BLaER1 treated with 17β-estradiol and CSF1 and Interleukin-3, amounts not matched to agents 10 nM and 100 nM (cell line): ENCODE data around the gene SLC32A1.

Experiments used
- H3K27ac ChIP-seq, 11 experiments: shearing (Covaris generic); formaldehyde crosslinking; 2 replicates each; pipeline ENCODE4 v1.8.1; 2022
- H3K27me3 ChIP-seq, 11 experiments: shearing (Covaris generic); formaldehyde crosslinking; 2 replicates each; pipeline ENCODE4 v1.8.1; 2022
- H3K36me3 ChIP-seq, 11 experiments: shearing (Covaris generic); formaldehyde crosslinking; 2 replicates each; pipeline ENCODE4 v1.8.1; 2022
- H3K4me1 ChIP-seq, 10 experiments: shearing (Covaris generic); formaldehyde crosslinking; 2 replicates each; pipeline ENCODE4 v1.8.1; 2022
- H3K4me2 ChIP-seq, 11 experiments: shearing (Covaris generic); formaldehyde crosslinking; 2 replicates each; pipeline ENCODE4 v1.8.1; 2022
- H3K4me3 ChIP-seq, 10 experiments: shearing (Covaris generic); formaldehyde crosslinking; 2 replicates each; pipeline ENCODE4 v1.8.1; 2022
- H3K9ac ChIP-seq, 11 experiments: shearing (Covaris generic); formaldehyde crosslinking; 2 replicates each; pipeline ENCODE4 v1.8.1; 2022
- H3K9me3 ChIP-seq, 11 experiments: shearing (Covaris generic); formaldehyde crosslinking; replicated peaks in 1 of 11; 2 replicates each; pipeline ENCODE4 v1.8.1; 2022
- H4K20me1 ChIP-seq, 11 experiments: shearing (Covaris generic); formaldehyde crosslinking; 2 replicates each; pipeline ENCODE4 v1.8.1; 2022
- Cebpa-rat ChIP-seq, 11 experiments: shearing (Covaris generic); IDR thresholded peaks; 2 replicates each; pipeline ENCODE4 v1.8.1; 2022

The SLC32A1 gene

GRCh38 chr20:38752029-38752428 is 27.7 kb downstream of the SLC32A1 start:
- Histone ChIP-seq H3K9me3 (no peaks in the 10 kb centered on the region), H3K36me3 (peaks cover 29 to 62% (median 53%) of the 10 kb centered on the region in 11 experiments), H3K4me2 (no peak overlapping the region), H3K27me3 (no peaks in the 10 kb centered on the region), H3K4me1 (peaks cover 32 to 47% (median 38%) of the 10 kb centered on the region in 10 experiments), H3K4me3 (no peak overlapping the region), H4K20me1 (peaks cover 0 to 30% (median 8%) of the 10 kb centered on the region in 11 experiments; a peak in 10 of 22 replicates), H3K27ac (no peak overlapping the region), H3K9ac (no peak overlapping the region)
- TF ChIP-seq Cebpa-rat (IDR thresholded peaks at IDR 0.05): no peak

- Histone ChIP-seq H3K27me3 (no peaks in the 10 kb centered on the region), H3K9ac (peak overlapping the region in 10 of 11 experiments; percentile 4 to 57 (median 29); a peak in 9 of 22 replicates), H3K27ac (peak overlapping the region in 8 of 11 experiments; percentile 13 to 68 (median 48); a peak in 12 of 22 replicates), H3K4me1 (peaks cover 16 to 30% (median 21%) of the 10 kb centered on the region in 10 experiments), H3K4me2 (peak overlapping the region; percentile 36 to 75 (median 59); a peak in 20 of 22 replicates), H3K36me3 (peaks cover 58 to 91% (median 82%) of the 10 kb centered on the region in 11 experiments), H3K9me3 (no peaks in the 10 kb centered on the region), H3K4me3 (no peak overlapping the region), H4K20me1 (peaks cover 0 to 21% (median 8%) of the 10 kb centered on the region in 11 experiments; a peak in 10 of 22 replicates)
- no peak for TF ChIP-seq Cebpa-rat (IDR thresholded peaks at IDR 0.05)
These were observed 30.6 kb downstream of the SLC32A1 start for GRCh38 chr20:38754924-38755323.

DNA sequence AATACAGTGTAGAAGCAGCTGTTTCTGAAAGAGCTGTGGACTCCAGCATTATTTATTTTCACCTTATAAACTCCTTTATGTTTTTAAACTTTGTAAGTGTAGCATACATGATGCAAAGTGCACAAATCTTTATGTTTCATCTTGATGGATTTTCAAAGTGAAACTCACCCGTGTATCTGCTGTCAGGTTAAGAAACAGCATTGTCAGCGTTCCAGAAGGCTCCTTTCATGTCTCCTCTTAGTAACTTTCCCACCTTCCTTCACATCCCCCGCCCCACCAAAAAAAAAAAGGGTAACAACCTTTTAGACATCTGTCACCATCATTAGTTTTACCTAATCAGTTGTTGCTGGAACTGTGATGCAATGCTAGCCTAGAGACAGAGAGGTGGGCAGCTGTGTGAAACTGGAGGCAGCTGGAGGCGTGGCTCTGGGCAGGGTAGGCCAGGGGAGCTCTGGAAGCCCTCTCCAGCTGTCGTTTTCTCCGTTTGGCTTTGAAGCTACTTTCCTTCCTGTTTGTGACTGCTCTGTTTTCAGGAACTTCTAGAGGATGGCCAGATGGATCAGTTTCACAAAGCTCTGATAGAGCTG is 31.1 kb downstream of the SLC32A1 start:
- Histone ChIP-seq H3K4me3 (no peak overlapping the region), H3K4me1 (peaks cover 13 to 26% (median 18%) of the 10 kb centered on the region in 10 experiments), H3K4me2 (peak overlapping the region; percentile 36 to 75 (median 59)), H3K9me3 (no peaks in the 10 kb centered on the region), H3K27ac (peak overlapping the region in 8 of 11 experiments; percentile 37 to 70 (median 53); a peak in 16 of 22 replicates), H3K27me3 (no peaks in the 10 kb centered on the region), H4K20me1 (peaks cover 0 to 16% (median 8%) of the 10 kb centered on the region in 11 experiments; a peak in 10 of 22 replicates), H3K9ac (peak overlapping the region; percentile 4 to 62 (median 28); a peak in 14 of 22 replicates), H3K36me3 (peaks cover 62 to 96% (median 83%) of the 10 kb centered on the region in 11 experiments)
- peak in 5 of 11 experiments; percentile 15 to 53 (median 38); a peak in 5 of 22 replicates for TF ChIP-seq Cebpa-rat (IDR thresholded peaks at IDR 0.05)

DNA sequence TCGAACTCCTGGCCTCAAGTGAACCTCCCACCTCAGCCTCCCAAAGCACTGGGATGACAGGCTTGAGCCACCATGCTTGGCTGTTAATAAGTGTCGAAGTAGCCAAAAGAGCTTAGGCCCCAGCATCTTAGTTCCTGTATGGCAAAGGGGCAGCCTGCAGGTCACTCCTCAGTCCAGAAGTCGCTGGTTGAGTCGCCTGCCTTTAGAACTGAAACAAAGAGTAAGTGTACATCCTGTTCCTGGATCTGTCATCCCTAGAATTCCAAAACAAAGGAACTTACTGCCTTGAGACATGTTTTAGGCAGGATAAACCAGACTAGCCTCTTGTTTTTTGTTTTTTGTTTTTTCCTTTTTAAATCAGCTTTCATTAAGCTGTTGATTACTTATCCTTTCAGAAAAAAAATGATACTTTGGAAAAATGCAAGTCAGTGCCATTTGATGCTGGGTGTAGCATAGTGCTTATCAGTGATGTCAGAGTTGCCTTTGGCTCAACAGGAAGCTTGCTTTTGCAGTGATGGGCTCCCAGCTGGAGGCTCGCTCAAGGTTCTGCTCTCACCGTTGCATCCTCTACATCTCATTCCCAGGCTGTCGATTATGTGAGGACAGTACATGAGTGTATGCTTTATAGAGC is 33.0 kb downstream of the SLC32A1 start:
- peaks cover 72 to 100% (median 92%) of the 10 kb centered on the region in 11 experiments for H3K36me3 ChIP-seq
- H3K9ac ChIP-seq: no peak overlapping the region
- no peak overlapping the region for H3K4me2 ChIP-seq
- no peaks in the 10 kb centered on the region for H3K9me3 ChIP-seq
- H4K20me1 ChIP-seq: peaks cover 0 to 4% (median 0%) of the 10 kb centered on the region in 11 experiments; a peak in 4 of 22 replicates
- H3K27ac ChIP-seq: no peak overlapping the region; a peak in 2 of 22 replicates
- H3K4me1 ChIP-seq: peaks cover 14 to 36% (median 22%) of the 10 kb centered on the region in 10 experiments
- TF ChIP-seq Cebpa-rat (IDR thresholded peaks at IDR 0.05): no peak
- H3K4me3 ChIP-seq: no peak overlapping the region
- no peaks in the 10 kb centered on the region for H3K27me3 ChIP-seq

DNA sequence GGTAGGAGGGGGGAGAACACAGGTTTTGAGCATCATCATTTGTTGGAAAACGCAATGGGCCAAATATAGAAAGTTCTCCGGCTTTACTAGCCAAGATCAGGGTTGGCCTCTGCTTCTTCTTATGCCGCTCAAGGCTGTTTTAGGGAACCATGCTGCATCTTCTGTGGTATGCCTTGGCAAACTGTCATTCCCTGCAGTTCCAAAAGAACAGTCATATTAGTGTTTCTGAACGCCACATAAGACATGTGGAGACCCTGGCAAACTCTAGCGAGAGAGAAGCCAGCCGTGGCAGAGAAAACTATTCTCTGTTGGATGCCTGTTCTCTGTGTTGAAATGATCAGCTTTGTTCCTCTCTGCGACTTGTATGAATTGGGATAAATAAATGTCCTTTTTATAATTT is 34.8 kb downstream of the SLC32A1 start:
- TF ChIP-seq Cebpa-rat (IDR thresholded peaks at IDR 0.05): no peak

GRCh38 chr20:38760978-38761377 is 36.7 kb downstream of the SLC32A1 start:
- peaks cover 2 to 33% (median 18%) of the 10 kb centered on the region in 10 experiments for H3K4me1 ChIP-seq
- H4K20me1 ChIP-seq: peaks cover 0 to 10% (median 0%) of the 10 kb centered on the region in 11 experiments; a peak in 1 of 22 replicates
- no peak for TF ChIP-seq Cebpa-rat (IDR thresholded peaks at IDR 0.05)
- no peaks in the 10 kb centered on the region for H3K27me3 ChIP-seq
- H3K9ac ChIP-seq: no peak overlapping the region
- peak overlapping the region in 3 of 11 experiments; percentile 7 to 49 (median 40); a peak in 3 of 22 replicates for H3K4me2 ChIP-seq
- H3K27ac ChIP-seq: no peak overlapping the region; a peak in 1 of 22 replicates
- H3K4me3 ChIP-seq: no peak overlapping the region
- peaks cover 89 to 100% (median 100%) of the 10 kb centered on the region in 11 experiments for H3K36me3 ChIP-seq
- H3K9me3 ChIP-seq: no peaks in the 10 kb centered on the region

More for the DNA sequence above, 34.8 kb downstream of the SLC32A1 start:
- peaks cover 0 to 4% (median 0%) of the 10 kb centered on the region in 11 experiments; a peak in 2 of 22 replicates for H4K20me1 ChIP-seq
- no peak overlapping the region for H3K4me3 ChIP-seq
- H3K4me1 ChIP-seq: peaks cover 14 to 36% (median 23%) of the 10 kb centered on the region in 10 experiments
- no peaks in the 10 kb centered on the region for H3K9me3 ChIP-seq
- no peak overlapping the region for H3K9ac ChIP-seq
- H3K36me3 ChIP-seq: peaks cover 77 to 100% (median 95%) of the 10 kb centered on the region in 11 experiments
- H3K4me2 ChIP-seq: no peak overlapping the region
- no peak overlapping the region for H3K27ac ChIP-seq
- H3K27me3 ChIP-seq: no peaks in the 10 kb centered on the region

DNA sequence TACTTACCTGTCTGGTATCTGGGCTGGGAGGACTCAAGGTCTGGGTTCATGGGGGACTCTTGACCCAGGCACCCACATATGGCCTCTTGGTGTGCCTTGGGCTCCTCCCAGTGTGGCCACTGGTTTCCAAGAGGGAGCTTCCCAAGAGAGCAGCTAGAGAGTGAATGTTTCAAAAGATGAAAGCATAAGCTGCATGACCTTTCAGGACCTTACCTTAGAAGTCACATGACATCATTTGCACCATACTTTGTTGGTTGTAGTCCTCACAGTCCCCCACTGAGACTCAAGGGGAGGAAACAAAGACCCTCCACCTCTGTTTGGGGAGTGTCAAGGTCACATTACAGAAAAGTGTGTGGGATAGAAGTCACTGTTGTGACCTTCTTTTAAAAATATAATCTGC is 37.9 kb downstream of the SLC32A1 start:
- peaks cover 0 to 10% (median 0%) of the 10 kb centered on the region in 11 experiments; a peak in 1 of 22 replicates for H4K20me1 ChIP-seq
- TF ChIP-seq Cebpa-rat (IDR thresholded peaks at IDR 0.05): no peak
- peak overlapping the region in 6 of 11 experiments; percentile 12 to 61 (median 44); a peak in 10 of 22 replicates for H3K4me2 ChIP-seq
- no peak overlapping the region for H3K4me3 ChIP-seq
- peaks cover 89 to 100% (median 100%) of the 10 kb centered on the region in 11 experiments for H3K36me3 ChIP-seq
- H3K9me3 ChIP-seq: no peaks in the 10 kb centered on the region
- no peaks in the 10 kb centered on the region for H3K27me3 ChIP-seq
- peak overlapping the region in 3 of 11 experiments; percentile 2 to 27 (median 12); a peak in 3 of 22 replicates for H3K27ac ChIP-seq
- no peak overlapping the region for H3K9ac ChIP-seq
- peaks cover 0 to 29% (median 15%) of the 10 kb centered on the region in 10 experiments; a peak in 12 of 20 replicates for H3K4me1 ChIP-seq

GRCh38 chr20:38763616-38764015 is 39.3 kb downstream of the SLC32A1 start:
- H3K4me2 ChIP-seq: no peak overlapping the region
- peaks cover 0 to 29% (median 15%) of the 10 kb centered on the region in 10 experiments; a peak in 12 of 20 replicates for H3K4me1 ChIP-seq
- no peaks in the 10 kb centered on the region for H3K27me3 ChIP-seq
- peaks cover 0 to 13% (median 0%) of the 10 kb centered on the region in 11 experiments; a peak in 2 of 22 replicates for H4K20me1 ChIP-seq
- H3K4me3 ChIP-seq: no peak overlapping the region
- TF ChIP-seq Cebpa-rat (IDR thresholded peaks at IDR 0.05): no peak
- no peaks in the 10 kb centered on the region for H3K9me3 ChIP-seq
- H3K27ac ChIP-seq: no peak overlapping the region
- H3K9ac ChIP-seq: no peak overlapping the region
- peaks cover 89 to 100% (median 100%) of the 10 kb centered on the region in 11 experiments for H3K36me3 ChIP-seq
